IMR-90 (cell line): ENCODE results near the gene GFOD2. TPM values are rescaled to one million over a fixed set of nuclear protein-coding genes. Genes with fewer than 3 reads are reported as not detected.

Experiments
- polyA plus RNA-seq, 3 experiments: library from polyadenylated mRNA; depleted of rRNA; stranded (reverse); fragments of >200 nt; gene quantifications; 2 replicates each; pipeline ENCODE4 v1.2.3, GENCODE V29; 2012; ENCODE audit warnings: low replicate concordance in 1 of 3
- total RNA-seq: library from RNA; depleted of rRNA; stranded (reverse); fragments of >200 nt; gene quantifications from 2 replicates; pipeline ENCODE4 v1.2.3, GENCODE V29; 2012
- TF ChIP-seq, protein P1 (sequence below): fragments of 150-350 bp; IDR thresholded peaks from 2 replicates; pipeline ENCODE4 v1.6.1; 2016; ENCODE audit warnings: low read depth, mild to moderate bottlenecking, low read length, moderate library complexity, borderline replicate concordance

Gene GFOD2
- total and polyA plus RNA-seq, 2 of the 4 experiments (the other 2 are of a cell fraction): 12.3 to 18.1 TPM

GRCh38 chr16:67660564-67661028 is 58.5 kb downstream of the GFOD2 start, which contains the start of gene PARD6A (continued):
- TF ChIP-seq, protein P1, sequence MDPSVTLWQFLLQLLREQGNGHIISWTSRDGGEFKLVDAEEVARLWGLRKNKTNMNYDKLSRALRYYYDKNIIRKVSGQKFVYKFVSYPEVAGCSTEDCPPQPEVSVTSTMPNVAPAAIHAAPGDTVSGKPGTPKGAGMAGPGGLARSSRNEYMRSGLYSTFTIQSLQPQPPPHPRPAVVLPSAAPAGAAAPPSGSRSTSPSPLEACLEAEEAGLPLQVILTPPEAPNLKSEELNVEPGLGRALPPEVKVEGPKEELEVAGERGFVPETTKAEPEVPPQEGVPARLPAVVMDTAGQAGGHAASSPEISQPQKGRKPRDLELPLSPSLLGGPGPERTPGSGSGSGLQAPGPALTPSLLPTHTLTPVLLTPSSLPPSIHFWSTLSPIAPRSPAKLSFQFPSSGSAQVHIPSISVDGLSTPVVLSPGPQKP: no peak
